Mucosa of descending colon (tissue), 3 donors: ENCODE measurements around the gene CYP4A22. TPM values are rescaled to one million over a fixed set of nuclear protein-coding genes. Genes with fewer than 3 reads are reported as not detected.
"Not testable (repeated sequence)": the region's sequence is repeated elsewhere in the genome, so short reads cannot be mapped to it uniquely, and the experiment has no call there.

Source experiments
- ATAC-seq: fragments of 200-7000 bp; cut with Tn5 transposase; one replicate; pipeline ENCODE4 v1.9.1; 2020; ENCODE audit warnings: mild to moderate bottlenecking, moderate library complexity
- DNase-seq, 3 donors: peaks; one replicate each; pipeline ENCODE4 v3.0.0-alpha.2; 2020
- H3K36me3 ChIP-seq: fragments of 200-600 bp; one replicate; pipeline ENCODE4 v1.8.0; 2021; ENCODE audit warnings: low read depth, mild to moderate bottlenecking
- H3K4me1 ChIP-seq: fragments of 200-600 bp; one replicate; pipeline ENCODE4 v1.8.0; 2021; ENCODE audit warnings: low read depth, mild to moderate bottlenecking
- H3K4me3 ChIP-seq: fragments of 200-600 bp; one replicate; pipeline ENCODE4 v1.8.0; 2021; ENCODE audit warnings: mild to moderate bottlenecking
- H3K9me3 ChIP-seq: fragments of 200-600 bp; one replicate; pipeline ENCODE4 v1.8.0; 2021; ENCODE audit warnings: mild to moderate bottlenecking
- CTCF ChIP-seq: fragments of 200-600 bp; IDR thresholded peaks from one replicate; pipeline ENCODE4 v1.8.0; 2022; ENCODE audit warnings: antibody characterized with exemption, mild to moderate bottlenecking
- intact Hi-C, 2 donors: fragments of 100-400 bp; cut with DNase I in 1 of 2; cut with micrococcal nuclease in 1 of 2; formaldehyde crosslinking; loops; one replicate each; pipeline versions ENCODE4 v1.11.0 to v1.11.1; 2022; cut with DNase I, micrococcal nuclease
- long read RNA-seq, 2 donors: library from polyadenylated mRNA; unstranded; transcript quantifications; one replicate each; pipeline ENCODE4 v2.0.0, GENCODE V29; 2019 to 2021
- total RNA-seq, 3 donors: library from RNA; stranded (reverse); fragmentation: NEBNext Ultra II Directional in 2 of 3; extraction: Animal tissue kit (Norgen Biotek cat#: 25700) in 2 of 3; gene quantifications; one replicate each; pipeline versions ENCODE4 v1.2.1 to v1.2.4, GENCODE V29; 2021 to 2023
- donor health status: DM: no; HTN: no; CAD: no; lungs with moderate emphysema.
- donor health status: DM: no; HTN: no; CAD: no.
- donor health status: DM: no; HTN: yes; CAD: no.

Gene CYP4A22
- not detected for total RNA-seq
- long read RNA-seq, donor 1, result 0 reads
- long read RNA-seq, donor 2, result 0 reads

- DNase-seq (no peak), ATAC-seq (no peak)
- Histone ChIP-seq H3K4me3 (no peak within 1 kb of the TSS), H3K4me1 (no peaks in the 10 kb centered on the region), H3K9me3 (no peaks in the 10 kb centered on the region), H3K36me3 (no peaks in the 10 kb centered on the region)
- no peak for TF ChIP-seq CTCF
- intact Hi-C loops, result no loop called here
These were observed at the start of gene CYP4A22 for GRCh38 chr1:47137198-47137597. CYP4A22 (plus strand) TSS chr1:47137441; CDS start chr1:47137486, 45 bp downstream.

- ATAC-seq, H3K4me1 ChIP-seq, H3K4me3 ChIP-seq, H3K36me3 ChIP-seq, intact Hi-C loops, H3K9me3 ChIP-seq: not testable (repeated sequence)
- DNase-seq, result peak in 1 of 3 donors; percentile 55
- peak; percentile 35 for TF ChIP-seq CTCF
These were observed 47.9 kb upstream of the CYP4A22 start for GRCh38 chr1:47089356-47089755.

GRCh38 chr1:47091476-47091875 is 45.8 kb upstream of the CYP4A22 start:
- H3K36me3 ChIP-seq, intact Hi-C loops, ATAC-seq, DNase-seq, H3K4me3 ChIP-seq, H3K9me3 ChIP-seq, H3K4me1 ChIP-seq: not testable (repeated sequence)

GRCh38 chr1:47104816-47105215 is 32.4 kb upstream of the CYP4A22 start:
- no peak for DNase-seq
- intact Hi-C loops, result no loop called here
- Histone ChIP-seq H3K4me3 (no peak overlapping the region), H3K36me3 (no peaks in the 10 kb centered on the region), H3K9me3 (peaks cover 5% of the 10 kb centered on the region), H3K4me1 (no peaks in the 10 kb centered on the region)
- TF ChIP-seq CTCF, result no peak
- no peak for ATAC-seq

- no peak for TF ChIP-seq CTCF
- Histone ChIP-seq H3K36me3 (no peaks in the 10 kb centered on the region), H3K4me1 (no peaks in the 10 kb centered on the region), H3K9me3 (peaks cover 5% of the 10 kb centered on the region), H3K4me3 (no peak overlapping the region)
- DNase-seq, result no peak
- ATAC-seq, result no peak
- intact Hi-C loops, result no loop called here
These were observed 30.4 kb upstream of the CYP4A22 start for GRCh38 chr1:47106792-47107191.

GRCh38 chr1:47107851-47108574 is 29.2 kb upstream of the CYP4A22 start:
- H3K36me3 ChIP-seq, H3K4me1 ChIP-seq, H3K4me3 ChIP-seq, DNase-seq, intact Hi-C loops, H3K9me3 ChIP-seq: not testable (repeated sequence)
- peak; percentile 39 for ATAC-seq

GRCh38 chr1:47109482-47109881 is 27.8 kb upstream of the CYP4A22 start:
- intact Hi-C loops, ATAC-seq, H3K4me1 ChIP-seq, DNase-seq, H3K9me3 ChIP-seq, H3K36me3 ChIP-seq, H3K4me3 ChIP-seq: not testable (repeated sequence)
